NT2/D1 (cell line): Measurements from ENCODE around the gene KLHL8.

Source experiments
- DNase-seq: peaks from one replicate; pipeline ENCODE4 v3.0.0-alpha.2; 2011; ENCODE audit warnings: low read depth, low spot score
- H3K27me3 ChIP-seq: 2 replicates; pipeline ENCODE4 v1.6.0; 2011; ENCODE audit warnings: mild to moderate bottlenecking; ENCODE audit not compliant: insufficient read length, insufficient read depth
- H3K36me3 ChIP-seq: 2 replicates; pipeline ENCODE4 v1.6.1; 2011; ENCODE audit warnings: mild to moderate bottlenecking, low read length, mixed read lengths; ENCODE audit not compliant: insufficient read depth, insufficient read length
- H3K4me1 ChIP-seq: 2 replicates; pipeline ENCODE4 v1.5.1; 2011; ENCODE audit not compliant: insufficient read depth, insufficient read length
- H3K4me3 ChIP-seq: 2 replicates; pipeline ENCODE4 v1.5.1; 2011; ENCODE audit warnings: low read depth; ENCODE audit not compliant: insufficient read length
- H3K9ac ChIP-seq: 2 replicates; pipeline ENCODE4 v1.6.0; 2011; ENCODE audit warnings: low read depth; ENCODE audit not compliant: insufficient read length
- H3K9me3 ChIP-seq: 2 replicates; pipeline ENCODE4 v1.5.1; 2011; ENCODE audit warnings: mild to moderate bottlenecking, low read length; ENCODE audit not compliant: insufficient read depth
- SUZ12 ChIP-seq: IDR thresholded peaks from 2 replicates; pipeline ENCODE4 v1.6.1; 2011; ENCODE audit not compliant: insufficient read length, insufficient read depth; ENCODE audit errors: extremely low read depth
- YY1 ChIP-seq: IDR thresholded peaks from 2 replicates; pipeline ENCODE4 v1.6.1; 2011; ENCODE audit not compliant: insufficient read length, insufficient read depth
- ZNF274 ChIP-seq: IDR thresholded peaks from 2 replicates; pipeline ENCODE4 v1.6.1; 2011; ENCODE audit warnings: mild to moderate bottlenecking, low read depth, low read length

The KLHL8 gene

GRCh38 chr4:87216469-87216868, 3.9 kb downstream of the KLHL8 start:
- H3K9ac ChIP-seq = no peak overlapping the region
- H3K4me1 ChIP-seq = no peaks in the 10 kb centered on the region
- H3K4me3 ChIP-seq = no peak overlapping the region
- TF ChIP-seq SUZ12 = no peak
- TF ChIP-seq YY1 = no peak
- TF ChIP-seq ZNF274 = no peak
- H3K36me3 ChIP-seq = no peaks in the 10 kb centered on the region
- DNase-seq = no peak
- no peaks in the 10 kb centered on the region for H3K27me3 ChIP-seq
- no peaks in the 10 kb centered on the region for H3K9me3 ChIP-seq

DNA sequence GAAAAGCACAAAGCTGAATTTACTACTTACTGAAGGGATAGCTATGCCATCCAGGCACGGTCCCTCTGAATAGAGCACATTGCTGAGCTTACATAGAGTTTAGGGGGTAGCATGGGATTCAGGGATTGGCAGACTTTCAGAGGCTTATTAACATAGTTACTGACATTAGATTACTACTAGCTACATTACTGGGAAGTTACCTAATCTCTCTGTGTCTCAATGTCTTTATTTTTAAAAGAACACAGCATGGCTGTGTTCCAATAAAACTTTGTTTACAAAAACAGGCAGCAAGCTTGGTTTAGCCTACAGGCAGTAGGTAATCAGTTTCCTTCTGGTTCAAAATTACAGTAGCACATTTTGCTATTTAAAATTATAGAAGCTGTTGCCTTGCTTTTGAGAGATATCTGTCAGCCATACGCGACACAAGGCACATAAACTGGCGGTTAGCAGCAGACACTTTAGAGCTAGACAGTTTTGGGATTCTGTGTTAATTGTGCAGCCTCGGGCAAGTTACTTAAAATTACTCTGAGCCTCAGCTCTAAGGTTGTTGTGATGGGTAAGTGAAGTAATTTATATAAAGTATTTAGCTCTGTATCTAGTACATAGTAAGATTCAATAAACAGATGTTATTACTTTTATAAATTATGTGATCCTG, 6.9 kb downstream of the KLHL8 start:
- Histone ChIP-seq H3K9ac (no peak overlapping the region), H3K36me3 (no peaks in the 10 kb centered on the region), H3K27me3 (no peaks in the 10 kb centered on the region), H3K9me3 (no peaks in the 10 kb centered on the region), H3K4me3 (no peak overlapping the region), H3K4me1 (no peaks in the 10 kb centered on the region)
- TF ChIP-seq SUZ12 = no peak
- TF ChIP-seq ZNF274 = no peak
- TF ChIP-seq YY1 = no peak
- DNase-seq = no peak

DNA sequence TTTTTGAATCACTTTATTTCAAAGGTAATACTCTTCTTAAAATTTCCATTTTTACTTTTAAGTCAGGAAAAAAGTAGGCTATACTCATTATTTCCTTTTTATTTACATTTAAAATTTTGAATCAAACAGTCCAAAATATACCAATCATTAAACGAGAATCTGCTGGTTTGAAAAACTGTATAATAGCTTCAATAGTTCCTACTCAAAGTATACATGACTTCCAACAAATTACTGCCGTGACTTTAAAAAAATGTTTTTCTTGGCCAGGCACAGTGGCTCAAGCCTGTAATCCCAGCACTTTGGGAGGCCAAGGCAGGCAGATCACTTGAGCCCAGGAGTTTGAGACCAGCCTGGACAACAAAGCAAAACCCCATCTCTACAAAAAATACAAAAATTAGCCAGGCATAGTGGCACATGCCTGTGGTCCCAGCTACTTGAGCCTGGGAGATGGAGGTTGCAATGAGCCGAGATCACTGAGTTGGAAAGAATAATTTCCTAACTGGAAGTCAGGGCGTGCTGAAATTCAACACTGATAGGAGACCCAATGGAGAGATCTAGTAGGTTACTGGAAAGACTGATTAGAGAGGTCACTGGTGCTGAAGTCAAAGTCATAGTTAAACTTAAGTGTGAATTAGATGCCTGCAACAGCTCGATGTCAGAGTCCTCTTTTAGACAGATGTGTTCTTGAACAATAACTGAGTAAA, 9.0 kb downstream of the KLHL8 start:
- no peak overlapping the region for H3K4me3 ChIP-seq
- no peak for TF ChIP-seq ZNF274
- no peak for TF ChIP-seq SUZ12
- H3K9ac ChIP-seq = no peak overlapping the region
- no peaks in the 10 kb centered on the region for H3K36me3 ChIP-seq
- no peaks in the 10 kb centered on the region; the same call in 1 of the 2 replicates for H3K9me3 ChIP-seq
- DNase-seq = no peak
- no peaks in the 10 kb centered on the region for H3K27me3 ChIP-seq
- no peaks in the 10 kb centered on the region for H3K4me1 ChIP-seq

DNA sequence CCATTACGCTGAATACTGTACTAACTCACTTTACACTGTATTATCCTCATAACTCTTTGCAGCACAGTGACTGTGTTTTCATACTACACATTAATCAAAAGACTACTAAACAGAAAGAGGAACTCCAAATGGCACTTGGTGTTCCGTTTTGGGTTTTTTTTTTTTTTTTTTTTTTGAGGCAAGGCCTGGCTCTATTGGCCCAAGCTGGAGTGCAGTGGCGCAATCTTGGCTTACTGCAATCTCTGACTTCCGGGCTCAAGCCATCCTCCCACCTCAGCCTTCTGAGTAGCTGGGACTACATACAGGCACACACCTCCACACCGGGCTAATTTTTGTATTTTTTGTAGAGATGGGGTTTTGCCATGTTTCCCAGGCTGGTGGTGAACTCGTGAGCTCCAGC, 10.7 kb downstream of the KLHL8 start:
- H3K9ac ChIP-seq = no peak overlapping the region
- TF ChIP-seq YY1 = no peak
- no peak for TF ChIP-seq SUZ12
- H3K36me3 ChIP-seq = no peaks in the 10 kb centered on the region
- H3K27me3 ChIP-seq = no peaks in the 10 kb centered on the region
- DNase-seq = no peak
- no peaks in the 10 kb centered on the region for H3K4me1 ChIP-seq
- no peaks in the 10 kb centered on the region; the same call in 1 of the 2 replicates for H3K9me3 ChIP-seq
- no peak overlapping the region for H3K4me3 ChIP-seq

DNA sequence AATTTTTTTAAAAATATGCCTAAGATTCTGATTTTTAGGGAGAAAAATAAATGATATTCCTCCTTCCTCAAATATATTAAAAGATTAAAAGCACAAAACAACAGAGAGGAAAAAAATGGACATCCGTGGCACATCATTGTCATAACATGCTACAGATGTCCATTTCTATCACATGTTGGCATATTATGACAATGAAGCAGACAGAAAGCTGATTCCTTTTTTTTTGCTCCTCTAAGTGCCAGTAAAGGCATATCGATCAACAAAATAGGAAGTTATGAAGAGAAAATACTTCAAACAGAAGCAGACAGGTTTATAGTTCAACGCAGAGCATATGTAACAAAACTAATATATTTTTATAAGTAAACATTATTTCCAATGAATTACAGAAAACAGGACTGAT, 11.2 kb downstream of the KLHL8 start:
- Histone ChIP-seq H3K4me1 (no peaks in the 10 kb centered on the region), H3K9me3 (no peaks in the 10 kb centered on the region; the same call in 1 of the 2 replicates), H3K4me3 (no peak overlapping the region), H3K36me3 (no peaks in the 10 kb centered on the region), H3K9ac (no peak overlapping the region), H3K27me3 (no peaks in the 10 kb centered on the region)
- DNase-seq = no peak
- TF ChIP-seq SUZ12 (no peak), ZNF274 (no peak)

DNA sequence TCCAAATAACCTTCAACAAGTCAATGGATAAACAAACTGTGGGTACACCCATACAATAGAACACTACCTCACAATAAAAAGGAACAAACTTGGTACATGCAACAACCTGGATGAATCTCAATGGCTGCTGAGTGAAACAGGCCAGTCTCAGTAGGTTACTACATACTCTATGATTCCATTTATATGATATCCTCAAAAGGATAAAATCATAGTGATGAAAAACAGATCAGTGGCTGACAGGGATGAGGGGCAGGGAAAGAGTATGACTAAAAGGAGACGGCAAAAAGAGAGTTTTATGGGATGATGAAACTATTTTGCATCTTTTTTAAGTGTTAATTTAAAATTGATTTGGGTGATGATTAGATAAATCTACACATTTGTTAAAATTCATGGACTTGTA, 15.9 kb downstream of the KLHL8 start:
- Histone ChIP-seq H3K36me3 (no peaks in the 10 kb centered on the region), H3K9ac (no peak overlapping the region), H3K4me3 (no peak overlapping the region), H3K27me3 (no peaks in the 10 kb centered on the region), H3K9me3 (no peaks in the 10 kb centered on the region; the same call in 1 of the 2 replicates), H3K4me1 (no peaks in the 10 kb centered on the region)
- DNase-seq = no peak
- no peak for TF ChIP-seq YY1
- no peak for TF ChIP-seq ZNF274
- TF ChIP-seq SUZ12 = no peak

DNA sequence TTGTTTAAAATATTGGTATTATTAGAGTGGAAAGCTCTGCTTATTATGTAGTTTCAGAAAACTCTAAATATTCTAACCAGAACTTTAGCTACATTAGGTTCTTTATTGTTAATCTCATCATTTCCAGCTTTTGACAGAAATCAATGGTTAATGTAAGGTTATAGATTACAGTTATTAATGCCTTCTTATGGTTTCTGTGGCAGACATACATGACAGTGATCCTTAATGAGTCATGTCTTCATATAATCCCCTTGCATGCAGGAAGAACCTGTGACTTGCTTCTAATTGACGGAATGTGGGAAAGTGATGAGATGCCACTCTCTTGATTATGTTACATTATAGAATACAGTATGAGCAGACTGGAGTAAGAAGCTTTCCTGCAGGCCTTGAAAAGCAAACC, 23.5 kb downstream of the KLHL8 start:
- Histone ChIP-seq H3K9ac (no peak overlapping the region), H3K4me1 (no peaks in the 10 kb centered on the region), H3K27me3 (no peaks in the 10 kb centered on the region), H3K36me3 (no peaks in the 10 kb centered on the region), H3K4me3 (no peak overlapping the region), H3K9me3 (no peaks in the 10 kb centered on the region)
- no peak for DNase-seq
- TF ChIP-seq ZNF274 (no peak), YY1 (no peak), SUZ12 (no peak)

DNA sequence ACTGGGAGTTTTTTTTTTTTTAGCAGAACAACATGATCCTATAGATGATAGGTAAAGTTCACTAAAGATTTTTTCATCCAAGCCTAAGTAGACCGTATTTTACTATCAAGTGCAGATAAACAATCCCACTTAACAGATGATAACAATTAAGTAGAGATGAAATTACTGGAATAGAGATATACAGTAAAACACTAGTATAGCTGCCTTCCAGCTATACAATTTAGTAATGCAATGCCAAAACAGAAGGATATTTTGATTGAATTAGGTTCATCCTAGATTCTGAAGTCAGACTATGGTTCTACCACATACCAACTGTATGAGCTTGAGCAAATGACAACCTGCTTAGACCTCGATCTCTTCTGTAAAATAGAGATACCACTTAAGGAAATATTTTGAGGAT, 24.3 kb downstream of the KLHL8 start:
- Histone ChIP-seq H3K4me3 (no peak overlapping the region), H3K9me3 (no peaks in the 10 kb centered on the region), H3K27me3 (no peaks in the 10 kb centered on the region), H3K4me1 (no peaks in the 10 kb centered on the region), H3K36me3 (no peaks in the 10 kb centered on the region), H3K9ac (no peak overlapping the region)
- DNase-seq = no peak
- TF ChIP-seq ZNF274 (no peak), SUZ12 (no peak), YY1 (no peak)
